COR-L47 (cell line): ENCODE measurements around the gene TLK1.
"Not testable (repeated sequence)": the region's sequence is repeated elsewhere in the genome, so short reads cannot be mapped to it uniquely, and the experiment has no call there.

ENCODE experiments used
- DNase-seq: peaks from one replicate; lab custom pipeline; 2025; lab: John Stamatoyannopoulos, UW

The TLK1 gene

DNA sequence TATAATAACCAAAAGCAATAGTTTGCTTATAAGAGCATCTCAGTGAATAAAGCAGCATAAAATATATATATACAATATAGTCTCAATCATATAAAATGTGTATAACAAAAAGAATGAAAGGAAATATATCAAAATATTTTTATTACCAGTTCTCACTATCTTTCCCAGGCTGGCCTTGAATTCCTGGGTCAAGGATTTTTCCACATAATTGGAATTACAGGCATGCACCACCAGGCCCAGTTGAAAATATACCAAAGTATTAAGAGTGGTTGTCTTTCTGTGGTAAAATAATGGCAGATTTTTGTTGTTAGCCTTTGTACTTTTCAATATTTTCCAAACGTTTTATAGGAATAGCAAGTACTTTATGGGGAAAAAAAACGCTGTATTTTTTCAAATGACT, 8.6 kb upstream of the TLK1 start:
- DNase-seq, result no peak

DNA sequence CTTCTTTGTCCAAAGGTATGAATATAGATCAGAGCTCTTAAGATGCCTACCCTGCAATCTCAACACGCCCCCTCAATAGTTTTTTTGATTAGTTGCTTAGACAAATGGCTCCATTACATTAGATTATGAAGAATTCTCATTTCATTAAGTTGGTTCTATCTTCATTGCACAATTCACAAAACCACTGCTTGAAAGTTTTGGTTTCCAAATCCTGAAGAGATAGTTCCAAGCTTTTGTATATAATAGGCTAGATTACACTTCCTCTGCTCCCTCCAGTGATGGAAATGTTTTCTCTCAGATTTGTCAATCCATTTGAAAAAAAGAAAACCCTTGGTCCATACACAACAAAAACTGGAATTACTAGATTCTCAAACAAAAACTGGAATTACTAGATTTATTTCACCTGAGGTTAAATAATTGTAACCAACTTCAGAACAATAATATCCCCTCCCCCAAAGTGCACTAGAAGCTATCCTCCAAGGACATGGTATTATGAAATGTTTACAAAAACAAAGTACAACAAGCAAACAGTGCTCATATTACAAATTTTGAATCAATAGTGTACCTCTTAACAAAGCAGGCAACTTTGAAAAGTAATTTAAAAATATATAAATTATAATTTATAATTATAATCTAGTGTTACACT, 6.8 kb upstream of the TLK1 start:
- DNase-seq, result no peak

- no peak for DNase-seq
Measured at GRCh38 chr2:171166328-171166983, 5.8 kb upstream of the TLK1 start.

- no peak for DNase-seq
Measured at GRCh38 chr2:171165967-171166327, 5.3 kb upstream of the TLK1 start.

DNA sequence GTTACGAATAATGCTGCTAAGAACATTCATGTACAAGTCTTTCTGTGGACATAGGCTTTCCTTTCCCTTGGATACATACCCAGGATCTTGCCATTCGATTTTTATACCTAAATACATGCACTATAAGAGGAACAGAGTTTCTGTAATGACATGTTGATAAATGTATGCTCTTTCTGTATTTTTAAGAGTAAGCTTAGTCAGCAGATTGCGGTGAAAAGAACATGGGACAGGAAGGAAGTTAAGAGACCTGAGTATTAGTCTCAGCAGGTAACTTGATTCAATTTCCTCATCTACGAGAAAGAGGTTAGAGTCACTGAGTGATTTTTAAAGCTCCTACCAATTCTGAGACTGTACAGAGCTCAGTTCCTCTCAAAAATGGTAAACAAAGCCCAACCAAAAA, 2.6 kb upstream of the TLK1 start:
- no peak for DNase-seq

- DNase-seq, result not testable (repeated sequence)
Measured at GRCh38 chr2:171162522-171163197, 2.0 kb upstream of the TLK1 start.

DNA sequence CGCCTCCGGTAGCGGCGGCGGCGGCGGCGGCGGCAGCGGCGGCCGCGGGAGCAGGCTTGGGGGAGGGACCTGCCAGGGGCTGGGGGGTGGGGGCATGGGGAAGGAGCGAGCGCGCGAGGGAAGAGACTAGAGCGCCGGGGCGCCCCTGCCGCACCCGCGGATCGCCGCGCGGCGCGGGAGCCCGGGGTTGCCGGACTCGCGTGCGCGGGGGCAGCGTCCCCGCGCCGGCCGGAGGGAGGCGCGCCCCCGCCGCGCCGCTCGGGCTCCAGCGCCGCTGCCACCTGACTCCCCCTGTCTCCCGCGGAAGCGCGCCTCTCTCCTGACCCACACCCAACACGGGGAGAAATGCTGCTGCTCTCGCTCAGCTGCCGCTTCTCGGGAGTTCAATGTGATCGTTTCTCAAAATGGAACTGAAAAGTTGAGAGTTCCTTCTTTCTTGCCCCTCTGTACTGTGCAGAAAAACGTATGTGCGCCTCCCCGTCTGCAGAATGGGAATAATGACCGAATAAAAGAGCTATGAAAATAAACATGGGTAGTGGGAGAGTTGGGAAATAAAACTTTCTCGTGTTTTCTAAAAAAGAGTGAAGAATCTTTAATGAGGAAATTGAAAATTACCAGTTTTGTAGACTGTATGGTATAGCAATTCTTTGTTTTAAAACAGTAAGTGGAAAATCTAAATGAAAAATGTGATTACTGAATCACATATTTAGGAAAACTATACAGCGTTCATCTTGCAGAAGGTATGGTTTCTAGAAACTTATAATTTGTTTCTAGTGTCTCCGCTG, 455 bp upstream of the TLK1 start:
- DNase-seq, result peak; percentile 83

- peak; percentile 30 for DNase-seq
Measured at GRCh38 chr2:171159372-171160118, 1.1 kb downstream of the TLK1 start.

DNA sequence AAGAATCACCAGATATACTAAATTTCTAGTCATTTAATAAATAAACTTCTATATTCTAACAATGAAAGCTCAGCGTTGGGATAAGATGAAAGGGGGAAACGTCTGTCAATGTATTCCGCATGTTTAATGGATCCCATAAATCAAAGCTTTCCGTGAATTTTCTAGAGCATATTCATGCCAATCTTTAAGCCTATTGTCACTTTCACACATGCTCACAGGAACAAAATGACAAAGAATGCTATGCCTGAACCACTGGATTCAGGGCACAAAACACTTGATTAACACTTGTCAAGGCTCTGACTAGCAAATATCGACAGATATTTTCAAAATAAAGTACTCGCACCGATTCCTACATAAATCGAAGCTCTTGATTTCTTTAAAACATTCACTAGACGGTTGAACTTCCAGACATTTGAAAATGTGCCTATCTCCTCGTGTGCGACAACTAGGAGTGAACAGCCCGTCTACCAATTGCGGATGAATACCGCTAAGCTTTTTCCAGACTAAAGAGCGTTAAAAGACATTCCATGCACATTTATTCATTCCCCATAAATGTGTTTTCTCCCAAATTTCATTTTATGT, 1.8 kb downstream of the TLK1 start:
- no peak for DNase-seq

- DNase-seq, result no peak
Measured at GRCh38 chr2:171158036-171158789, 2.5 kb downstream of the TLK1 start.

- DNase-seq, result no peak
Measured at GRCh38 chr2:171157109-171157500, 3.6 kb downstream of the TLK1 start.

DNA sequence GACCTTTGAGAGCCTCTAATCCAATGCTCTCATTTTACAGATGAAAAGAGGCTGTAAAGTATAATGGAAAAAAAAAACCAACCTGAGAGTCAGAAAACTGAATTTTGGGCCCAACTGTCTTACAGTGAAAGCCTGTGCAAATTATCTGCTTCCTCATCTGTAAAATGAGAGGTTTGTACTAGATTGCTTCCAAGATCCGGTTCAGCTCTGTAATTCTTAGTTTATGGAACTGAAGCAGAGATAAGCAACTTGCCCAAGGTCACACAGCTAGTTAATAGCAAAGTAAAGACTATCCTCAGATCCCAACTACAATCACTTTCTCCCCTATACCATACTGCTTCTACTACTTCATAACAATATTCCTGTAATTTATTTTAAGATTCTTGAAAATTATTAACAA, 6.3 kb downstream of the TLK1 start:
- DNase-seq, result no peak

GRCh38 chr2:171150694-171151285, 9.9 kb downstream of the TLK1 start:
- DNase-seq, result no peak

- no peak for DNase-seq
Measured at GRCh38 chr2:171149986-171150693, 10.6 kb downstream of the TLK1 start.

DNA sequence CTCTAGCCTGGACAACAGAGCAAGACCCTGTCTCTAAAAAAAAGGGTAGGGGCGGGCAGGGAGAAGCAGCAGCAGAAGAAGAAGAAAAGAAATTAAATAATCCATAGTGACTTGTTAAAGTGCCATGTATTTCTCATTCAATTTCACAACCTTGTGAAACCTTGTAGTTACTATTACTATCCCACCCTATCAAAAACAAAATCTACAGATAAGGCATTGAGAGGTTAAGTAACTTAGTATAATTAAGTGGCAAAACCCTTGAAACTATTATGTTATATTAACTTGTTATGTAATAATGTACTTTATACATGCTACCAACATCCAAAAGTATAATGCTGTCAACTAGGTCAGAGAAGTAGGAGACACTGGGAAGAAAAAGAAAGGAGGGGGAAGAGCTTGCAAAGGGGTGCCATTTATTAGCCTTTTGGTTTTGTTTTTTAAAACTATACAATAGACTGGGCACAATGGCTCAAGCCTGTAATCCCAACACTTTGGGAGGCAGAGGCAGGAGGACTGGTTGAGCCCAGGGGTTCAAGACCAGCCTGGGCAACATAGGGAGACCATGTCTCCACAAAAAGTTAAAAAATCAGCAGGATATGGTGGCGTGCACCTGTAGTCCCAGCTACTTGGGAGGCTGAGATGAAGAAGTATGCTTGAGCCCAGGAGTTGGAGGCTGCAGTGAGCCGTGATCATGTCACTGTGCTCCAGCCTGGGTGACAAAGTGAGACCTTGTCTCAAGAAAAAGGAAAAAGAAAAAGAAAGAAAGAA, 11.3 kb downstream of the TLK1 start:
- DNase-seq, result no peak

DNA sequence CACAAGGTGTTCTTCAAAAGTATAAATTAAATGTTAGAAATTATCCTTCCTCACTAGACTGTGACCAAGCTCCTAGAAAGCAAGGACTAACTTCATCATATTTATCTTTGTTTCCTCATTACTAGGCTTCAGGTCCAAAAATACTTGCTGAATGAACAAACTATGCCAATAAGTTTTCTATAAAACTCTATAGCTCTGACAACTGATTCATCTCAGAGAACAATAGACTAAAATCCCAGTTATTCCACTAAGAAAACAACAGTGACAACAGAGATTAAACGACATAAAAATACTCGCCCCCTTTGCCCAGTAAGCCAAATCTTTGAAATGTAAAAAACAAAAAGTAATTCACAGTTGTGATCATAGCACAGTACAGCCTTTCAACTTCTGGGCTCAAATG, 13.6 kb downstream of the TLK1 start:
- DNase-seq, result no peak

DNA sequence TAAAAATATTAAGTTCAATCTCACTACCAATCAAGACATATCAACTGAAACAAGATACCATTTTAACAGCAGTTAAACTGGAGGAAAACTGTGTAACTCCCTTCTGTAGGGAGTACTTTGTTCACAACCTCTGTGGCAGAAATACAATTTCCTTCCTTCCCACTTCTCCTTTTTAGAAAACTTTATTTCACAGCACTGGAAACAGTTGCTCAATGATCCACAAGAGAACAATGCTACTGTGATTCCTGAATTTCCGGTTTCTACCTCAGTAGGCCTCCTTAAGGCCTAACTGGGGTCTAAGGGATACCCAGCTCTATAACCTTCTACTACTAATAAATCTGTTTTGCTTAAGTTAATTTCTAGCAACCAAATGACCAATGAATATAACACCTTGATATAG, 14.1 kb downstream of the TLK1 start:
- no peak for DNase-seq

GRCh38 chr2:171146071-171146470, 14.6 kb downstream of the TLK1 start:
- DNase-seq, result no peak

GRCh38 chr2:171143670-171144062, 17.0 kb downstream of the TLK1 start:
- DNase-seq, result no peak
